LNCaP clone FGC (cell line): ENCODE results near the gene EHBP1.

ENCODE experiments used
- DNase-seq: peaks from one replicate; pipeline ENCODE4 v3.0.0-alpha.2; 2011; ENCODE audit warnings: low read depth
- H3K4me3 ChIP-seq: 2 replicates; pipeline ENCODE4 v1.5.1; 2011; ENCODE audit warnings: mild to moderate bottlenecking, low read depth, low read length, control low read depth
- TF ChIP-seq, protein P1 (sequence below): IDR thresholded peaks from 2 replicates; pipeline ENCODE4 v1.5.1; 2012; ENCODE audit warnings: mild to moderate bottlenecking; ENCODE audit not compliant: control insufficient read depth, insufficient read depth; ENCODE audit errors: extremely low read depth

The EHBP1 gene

DNA sequence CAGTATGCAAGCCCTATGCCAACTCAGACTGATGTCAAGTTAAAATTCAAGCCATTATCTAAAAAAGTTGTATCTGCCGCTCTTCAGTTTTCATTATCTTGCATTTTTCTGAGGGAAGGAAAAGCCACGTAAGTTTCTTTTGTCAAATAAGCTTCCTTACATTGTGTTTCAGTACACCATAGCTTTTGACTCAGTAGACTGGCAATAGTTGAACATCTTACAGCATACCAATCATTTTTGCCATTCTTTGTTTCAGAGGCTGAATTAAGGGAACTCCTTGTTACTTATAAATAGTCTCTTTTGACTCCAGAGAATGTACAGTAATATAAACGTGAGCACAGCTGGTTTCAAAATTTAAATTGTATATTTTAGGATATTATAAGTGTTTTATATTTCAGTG, 120.6 kb downstream of the EHBP1 start:
- TF ChIP-seq, protein P1, sequence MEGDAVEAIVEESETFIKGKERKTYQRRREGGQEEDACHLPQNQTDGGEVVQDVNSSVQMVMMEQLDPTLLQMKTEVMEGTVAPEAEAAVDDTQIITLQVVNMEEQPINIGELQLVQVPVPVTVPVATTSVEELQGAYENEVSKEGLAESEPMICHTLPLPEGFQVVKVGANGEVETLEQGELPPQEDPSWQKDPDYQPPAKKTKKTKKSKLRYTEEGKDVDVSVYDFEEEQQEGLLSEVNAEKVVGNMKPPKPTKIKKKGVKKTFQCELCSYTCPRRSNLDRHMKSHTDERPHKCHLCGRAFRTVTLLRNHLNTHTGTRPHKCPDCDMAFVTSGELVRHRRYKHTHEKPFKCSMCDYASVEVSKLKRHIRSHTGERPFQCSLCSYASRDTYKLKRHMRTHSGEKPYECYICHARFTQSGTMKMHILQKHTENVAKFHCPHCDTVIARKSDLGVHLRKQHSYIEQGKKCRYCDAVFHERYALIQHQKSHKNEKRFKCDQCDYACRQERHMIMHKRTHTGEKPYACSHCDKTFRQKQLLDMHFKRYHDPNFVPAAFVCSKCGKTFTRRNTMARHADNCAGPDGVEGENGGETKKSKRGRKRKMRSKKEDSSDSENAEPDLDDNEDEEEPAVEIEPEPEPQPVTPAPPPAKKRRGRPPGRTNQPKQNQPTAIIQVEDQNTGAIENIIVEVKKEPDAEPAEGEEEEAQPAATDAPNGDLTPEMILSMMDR = no peak
- no peak overlapping the region for H3K4me3 ChIP-seq
- no peak for DNase-seq

DNA sequence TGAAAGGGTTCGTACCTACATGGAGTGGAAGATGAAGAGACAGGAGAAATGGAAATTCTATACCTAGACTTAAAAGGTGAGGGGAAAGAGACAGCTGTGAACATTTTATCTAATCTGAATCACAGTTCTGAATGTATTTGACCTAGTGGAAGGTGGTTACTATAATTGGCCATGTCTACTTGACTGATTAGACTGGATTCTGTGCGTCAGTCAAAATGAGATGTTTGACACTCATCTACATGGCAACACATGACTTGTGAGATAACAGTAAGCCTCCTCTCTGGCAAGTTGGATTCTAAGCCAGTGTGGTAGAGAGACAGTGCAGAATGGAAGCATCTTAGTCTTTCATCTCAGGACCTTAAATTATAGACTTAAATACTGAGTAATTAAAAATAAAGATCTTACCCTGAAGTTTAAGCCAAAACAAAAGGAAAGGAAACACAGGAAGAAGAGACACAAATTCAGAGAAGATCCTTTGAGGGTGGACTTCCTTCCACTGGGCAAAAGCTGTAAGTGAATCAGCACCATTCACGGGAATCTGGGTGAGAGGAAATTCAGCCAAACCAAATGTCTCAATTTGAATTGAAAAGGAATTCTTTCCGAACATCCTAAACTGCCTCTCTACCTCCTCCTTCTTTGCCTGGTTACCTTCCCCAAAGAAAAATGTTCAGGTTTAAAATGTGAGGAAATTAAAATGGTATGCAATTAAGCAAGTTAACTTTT, 121.6 kb downstream of the EHBP1 start:
- no peak overlapping the region for H3K4me3 ChIP-seq

DNA sequence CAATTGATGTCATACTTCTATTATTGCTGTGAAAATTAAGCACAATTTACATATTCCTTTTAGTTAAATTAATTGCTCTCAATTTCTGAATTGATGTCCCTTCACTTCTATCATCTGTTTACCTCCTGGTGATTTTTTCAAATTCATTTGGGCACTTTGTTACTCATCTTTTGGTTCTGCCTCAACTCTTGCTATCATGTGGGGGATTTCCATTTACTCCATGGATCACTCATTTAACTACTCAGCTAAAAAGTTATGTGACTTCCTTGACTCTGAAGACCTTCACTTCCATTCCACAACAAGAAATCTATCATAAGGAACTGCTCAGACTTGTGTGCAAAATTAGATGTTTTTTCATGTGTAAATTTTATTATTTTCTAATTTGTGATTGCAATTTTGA, 126.2 kb downstream of the EHBP1 start:
- DNase-seq = no peak
- TF ChIP-seq, protein P1 = no peak
- H3K4me3 ChIP-seq = no peak overlapping the region

More for the DNA sequence above, 121.6 kb downstream of the EHBP1 start:
- no peak for DNase-seq
- TF ChIP-seq, protein P1 = no peak

DNA sequence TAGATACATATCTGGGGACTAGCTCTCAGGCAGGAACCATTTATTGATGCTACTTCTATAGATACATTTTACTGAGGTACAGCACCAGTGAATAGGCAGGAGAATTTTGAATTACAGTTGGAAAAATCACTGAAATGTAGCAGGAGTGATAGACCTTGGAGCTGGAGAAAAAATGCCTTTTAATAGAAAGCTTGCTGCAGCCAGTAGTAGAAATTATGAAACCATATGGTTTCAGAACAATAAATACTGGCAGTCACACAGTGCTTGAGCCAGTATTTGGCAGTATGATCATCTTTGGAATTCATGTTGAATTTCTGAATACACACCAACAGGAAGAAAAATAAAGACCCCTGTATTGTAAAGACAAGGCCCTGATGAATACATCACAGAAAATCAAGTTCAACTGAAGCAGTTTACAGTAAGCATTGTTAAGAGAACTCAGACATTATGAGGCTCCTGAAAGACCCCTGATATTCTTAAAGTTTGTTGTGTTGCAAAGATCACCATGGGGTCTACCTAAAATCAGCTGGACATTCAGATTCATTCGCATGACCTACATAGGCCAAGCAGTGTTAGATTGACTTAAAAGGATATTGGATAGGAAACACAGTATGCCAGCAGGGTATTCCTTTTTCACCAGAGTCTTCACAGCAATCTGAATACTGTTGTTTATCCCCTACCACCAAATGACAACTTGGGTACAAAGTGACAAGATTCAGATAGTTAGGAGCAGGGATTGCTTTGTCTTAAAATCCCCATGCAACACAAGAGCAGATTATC, 139.0 kb downstream of the EHBP1 start:
- H3K4me3 ChIP-seq = no peak overlapping the region
- TF ChIP-seq, protein P1 = no peak
- DNase-seq = no peak

DNA sequence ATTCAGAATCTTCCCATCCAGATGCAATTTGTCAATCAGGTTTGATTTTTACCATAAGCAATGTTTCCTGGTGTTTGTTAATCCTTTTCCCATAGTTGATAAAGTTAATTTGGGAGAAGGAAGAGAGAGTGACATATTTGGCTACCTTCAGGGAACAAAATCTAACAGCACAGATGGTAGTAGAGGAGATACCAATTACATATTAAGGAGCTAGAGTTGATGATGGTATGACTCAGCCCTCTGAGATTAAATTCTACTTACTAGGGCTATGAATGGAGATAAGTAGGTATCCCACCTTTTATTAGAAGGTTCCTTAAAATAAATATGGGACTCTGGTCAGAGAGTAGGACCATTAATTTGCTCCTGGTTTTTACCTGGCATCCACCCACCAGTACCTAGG, 139.7 kb downstream of the EHBP1 start:
- TF ChIP-seq, protein P1 = no peak
- H3K4me3 ChIP-seq = no peak overlapping the region
- DNase-seq = no peak

DNA sequence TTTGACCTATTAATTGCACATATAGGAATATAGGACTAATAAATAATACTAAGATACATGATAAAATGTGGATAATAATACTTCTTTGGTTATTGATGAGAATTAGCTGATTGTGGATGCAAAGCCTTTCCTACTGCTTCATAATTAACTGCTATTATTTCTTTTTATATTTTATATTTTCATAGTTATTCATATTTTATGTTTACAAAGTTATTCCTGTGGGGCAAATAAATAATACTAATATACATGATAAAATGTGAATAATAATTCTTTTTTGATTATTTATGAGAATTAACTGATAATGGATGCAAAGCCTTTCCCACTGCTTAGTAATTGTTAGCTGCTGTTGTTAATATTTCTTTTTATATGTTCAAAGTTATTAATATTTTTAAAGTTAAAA, 146.7 kb downstream of the EHBP1 start:
- no peak overlapping the region for H3K4me3 ChIP-seq

More for the DNA sequence above, 146.7 kb downstream of the EHBP1 start:
- no peak for DNase-seq
- TF ChIP-seq, protein P1 = no peak
